ENCODE results near the gene FURIN.
"Not testable (repeated sequence)": the region's sequence is repeated elsewhere in the genome, so short reads cannot be mapped to it uniquely, and the experiment has no call there.

DNA sequence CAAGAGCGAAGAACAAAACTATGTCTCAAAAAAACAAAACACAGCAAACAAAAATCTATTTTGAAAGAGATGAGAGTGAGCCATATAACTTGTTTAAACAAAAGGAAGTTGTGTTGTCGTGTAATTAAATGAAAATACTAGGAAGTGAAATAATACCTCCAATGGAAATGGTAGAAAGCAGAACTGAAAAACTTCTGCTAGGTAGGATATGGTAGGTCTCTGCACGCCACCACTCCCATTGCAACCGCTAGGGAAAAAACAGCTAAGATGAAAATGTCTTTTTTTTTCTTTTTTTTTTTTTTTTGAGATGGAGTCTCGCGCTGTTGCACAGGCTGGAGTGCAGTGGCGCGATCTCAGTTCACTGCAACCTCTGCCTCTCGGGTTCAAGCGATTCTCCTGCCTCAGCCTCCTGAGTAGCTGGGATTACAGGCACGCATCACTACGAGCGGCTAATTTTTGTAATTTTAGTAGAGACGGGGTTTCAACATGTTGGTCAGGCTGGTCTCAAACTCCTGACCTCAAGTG, 28.8 kb downstream of the FURIN start:
- not testable (repeated sequence) for TF ChIP-seq SUZ12, ARNT (IDR thresholded peaks at IDR 0.05)
